GM12874 (cell line): ENCODE measurements around the gene DGLUCY.

Experiments used
- CTCF ChIP-seq: IDR thresholded peaks from 2 replicates; pipeline ENCODE4 v1.5.1; 2011; ENCODE audit warnings: low read depth, mild to moderate bottlenecking, control low read depth, low read length, moderate library complexity; ENCODE audit not compliant: insufficient read depth

Gene DGLUCY

GRCh38 chr14:91113829-91114078 lies at the start of gene DGLUCY:
TSS of gene DGLUCY (plus strand) at chr14:91114073. CDS start at chr14:91160295, 46,222 bp downstream.
- no peak for TF ChIP-seq CTCF

- no peak for TF ChIP-seq CTCF
Measured at GRCh38 chr14:91065266-91065665, 48.6 kb upstream of the DGLUCY start.

GRCh38 chr14:91067186-91067585 lies 46.7 kb upstream of the DGLUCY start:
- no peak for TF ChIP-seq CTCF

- no peak for TF ChIP-seq CTCF
Measured at GRCh38 chr14:91068642-91069041, 45.2 kb upstream of the DGLUCY start.

GRCh38 chr14:91070572-91070971 lies 43.3 kb upstream of the DGLUCY start:
- TF ChIP-seq CTCF = no peak

GRCh38 chr14:91075553-91075952 lies 38.3 kb upstream of the DGLUCY start:
- no peak for TF ChIP-seq CTCF

GRCh38 chr14:91078095-91078737 lies 35.7 kb upstream of the DGLUCY start:
- no peak for TF ChIP-seq CTCF
